ENCODE results near the gene PRRG3. TPM values are rescaled to one million over a fixed set of nuclear protein-coding genes. Genes with fewer than 3 reads are reported as not detected.

PRRG3 gene
- total RNA-seq, 2 experiments from 2014 or later = not detected

DNA sequence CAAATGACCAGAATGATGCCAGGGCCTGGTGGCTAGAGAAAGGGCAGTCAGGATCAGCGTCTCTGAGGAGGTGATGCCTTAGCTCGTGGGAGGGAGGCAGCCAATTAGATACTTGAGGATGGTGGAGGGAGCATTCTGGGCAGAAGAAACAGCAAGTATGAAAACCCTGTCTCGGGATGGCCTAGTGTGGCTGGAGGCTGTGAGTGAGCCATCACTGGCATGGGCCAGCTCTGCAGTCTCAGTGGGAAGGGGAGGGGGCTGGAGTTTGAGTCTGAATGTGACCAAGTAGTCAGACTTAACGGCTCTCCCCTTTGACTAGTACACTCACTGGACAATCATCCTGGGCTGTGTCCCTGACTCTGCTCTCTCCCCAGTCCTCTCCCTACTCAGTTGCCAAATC, 46.3 kb downstream of the PRRG3 start:
- POLR2A ChIA-PET = no interaction called here
- CTCF ChIA-PET = no interaction called here

DNA sequence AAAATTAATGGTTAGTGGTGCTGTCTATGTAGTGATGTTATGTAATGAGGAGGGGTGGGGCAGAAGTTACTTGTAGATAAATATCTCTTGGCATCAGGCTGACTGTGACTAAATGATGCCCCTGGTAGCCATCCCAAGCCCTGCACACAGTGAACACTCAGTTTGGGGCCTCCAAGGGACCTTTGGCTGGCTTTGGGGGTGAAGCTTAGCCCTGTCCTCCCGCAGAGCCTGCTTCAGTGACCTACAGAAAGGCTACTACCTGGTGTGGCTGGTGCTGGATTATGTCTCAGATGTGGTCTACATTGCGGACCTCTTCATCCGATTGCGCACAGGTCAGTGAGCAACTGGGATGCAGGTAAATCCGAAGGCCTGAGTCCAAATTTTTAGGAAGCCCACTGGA, 47.1 kb downstream of the PRRG3 start:
- ChIA-PET CTCF (no interaction called here), POLR2A (no interaction called here)

DNA sequence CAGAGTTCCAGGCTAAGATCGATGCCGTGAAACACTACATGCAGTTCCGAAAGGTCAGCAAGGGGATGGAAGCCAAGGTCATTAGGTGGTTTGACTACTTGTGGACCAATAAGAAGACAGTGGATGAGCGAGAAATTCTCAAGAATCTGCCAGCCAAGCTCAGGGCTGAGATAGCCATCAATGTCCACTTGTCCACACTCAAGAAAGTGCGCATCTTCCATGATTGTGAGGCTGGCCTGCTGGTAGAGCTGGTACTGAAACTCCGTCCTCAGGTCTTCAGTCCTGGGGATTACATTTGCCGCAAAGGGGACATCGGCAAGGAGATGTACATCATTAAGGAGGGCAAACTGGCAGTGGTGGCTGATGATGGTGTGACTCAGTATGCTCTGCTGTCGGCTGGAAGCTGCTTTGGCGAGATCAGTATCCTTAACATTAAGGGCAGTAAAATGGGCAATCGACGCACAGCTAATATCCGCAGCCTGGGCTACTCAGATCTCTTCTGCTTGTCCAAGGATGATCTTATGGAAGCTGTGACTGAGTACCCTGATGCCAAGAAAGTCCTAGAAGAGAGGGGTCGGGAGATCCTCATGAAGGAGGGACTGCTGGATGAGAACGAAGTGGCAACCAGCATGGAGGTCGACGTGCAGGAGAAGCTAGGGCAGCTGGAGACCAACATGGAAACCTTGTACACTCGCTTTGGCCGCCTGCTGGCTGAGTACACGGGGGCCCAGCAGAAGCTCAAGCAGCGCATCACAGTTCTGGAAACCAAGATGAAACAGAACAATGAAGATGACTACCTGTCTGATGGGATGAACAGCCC, 48.6 kb downstream of the PRRG3 start:
- ChIA-PET CTCF (no interaction called here), POLR2A (no interaction called here)

DNA sequence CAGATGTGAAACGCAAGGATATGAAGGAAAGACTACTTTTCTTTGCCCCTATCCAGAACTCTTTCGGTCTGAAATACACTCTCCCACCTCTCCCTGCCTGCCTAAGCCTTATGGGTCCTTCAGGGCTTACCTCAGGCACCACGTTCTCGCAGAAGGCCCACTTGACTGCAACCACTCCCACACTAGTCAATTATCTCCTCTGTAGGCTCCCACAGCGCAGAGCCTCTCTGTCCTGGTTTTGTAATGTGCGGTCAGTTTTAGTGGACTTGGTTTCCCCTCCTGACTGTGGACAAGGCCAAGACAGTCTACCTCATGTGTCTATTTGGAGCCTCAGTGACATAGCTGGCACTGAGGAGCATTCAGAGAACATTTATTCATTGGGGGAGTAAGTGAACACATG, 50.4 kb downstream of the PRRG3 start:
- ChIA-PET POLR2A (no interaction called here), CTCF (no interaction called here)

DNA sequence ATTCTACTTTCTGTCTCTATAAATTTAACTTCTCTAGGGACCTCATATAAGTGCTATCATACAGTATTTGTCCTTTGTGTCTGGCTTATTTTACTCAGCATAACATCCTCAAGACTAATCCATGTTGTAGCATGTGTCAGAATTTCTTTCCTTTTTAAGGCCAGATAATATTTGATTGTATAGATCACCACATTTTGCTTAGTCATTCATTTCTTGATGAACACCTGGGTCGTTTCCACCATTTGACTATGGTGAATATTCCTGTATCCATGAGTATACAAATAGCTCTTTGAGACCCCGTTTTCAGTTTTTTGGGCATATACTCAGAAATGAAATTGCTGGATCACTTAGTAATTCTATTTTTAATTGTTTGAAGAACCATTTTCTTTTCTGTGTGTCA, 51.2 kb downstream of the PRRG3 start:
- ChIA-PET POLR2A (no interaction called here), CTCF (no interaction called here)

DNA sequence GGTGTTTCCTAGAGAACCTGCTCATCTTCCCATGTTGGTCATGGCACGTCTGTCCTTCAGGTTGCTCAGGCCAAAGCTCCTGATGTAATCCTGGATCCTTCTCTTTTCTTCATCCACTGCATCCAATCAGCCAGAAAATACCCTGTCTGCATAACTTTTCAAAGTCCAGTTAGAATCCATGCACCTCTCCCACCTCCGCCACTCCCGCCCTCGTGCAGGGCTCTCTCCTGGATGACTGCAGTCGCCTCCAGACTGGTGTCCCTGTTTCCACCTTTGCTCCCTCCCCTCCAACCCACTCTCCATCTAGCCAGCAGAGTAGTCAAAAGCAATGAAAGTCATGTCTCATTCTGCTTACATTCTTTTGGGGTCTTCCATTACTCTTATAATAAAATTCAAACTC, 55.3 kb downstream of the PRRG3 start:
- ChIA-PET CTCF (no interaction called here), POLR2A (no interaction called here)

DNA sequence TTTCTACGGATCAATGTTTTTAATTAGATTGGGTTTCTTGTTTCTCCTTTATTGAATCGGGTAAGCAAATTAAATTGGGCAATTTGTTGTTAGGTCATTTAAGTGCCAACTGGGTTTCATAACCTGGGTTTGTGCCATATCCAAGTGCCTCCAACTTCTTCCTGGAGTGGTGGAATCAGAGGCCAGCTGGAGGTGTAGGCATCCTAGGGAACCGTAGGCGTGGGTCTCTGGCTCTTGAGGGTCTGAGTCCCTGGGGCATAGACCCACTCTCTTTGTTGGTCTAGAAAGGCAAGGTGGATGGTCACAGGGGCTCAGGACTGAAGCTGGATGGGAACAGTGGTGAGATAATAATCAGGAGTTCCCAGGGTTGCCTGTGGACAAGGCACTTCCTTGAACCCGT, 57.6 kb downstream of the PRRG3 start:
- ChIA-PET POLR2A (no interaction called here), CTCF (no interaction called here)

DNA sequence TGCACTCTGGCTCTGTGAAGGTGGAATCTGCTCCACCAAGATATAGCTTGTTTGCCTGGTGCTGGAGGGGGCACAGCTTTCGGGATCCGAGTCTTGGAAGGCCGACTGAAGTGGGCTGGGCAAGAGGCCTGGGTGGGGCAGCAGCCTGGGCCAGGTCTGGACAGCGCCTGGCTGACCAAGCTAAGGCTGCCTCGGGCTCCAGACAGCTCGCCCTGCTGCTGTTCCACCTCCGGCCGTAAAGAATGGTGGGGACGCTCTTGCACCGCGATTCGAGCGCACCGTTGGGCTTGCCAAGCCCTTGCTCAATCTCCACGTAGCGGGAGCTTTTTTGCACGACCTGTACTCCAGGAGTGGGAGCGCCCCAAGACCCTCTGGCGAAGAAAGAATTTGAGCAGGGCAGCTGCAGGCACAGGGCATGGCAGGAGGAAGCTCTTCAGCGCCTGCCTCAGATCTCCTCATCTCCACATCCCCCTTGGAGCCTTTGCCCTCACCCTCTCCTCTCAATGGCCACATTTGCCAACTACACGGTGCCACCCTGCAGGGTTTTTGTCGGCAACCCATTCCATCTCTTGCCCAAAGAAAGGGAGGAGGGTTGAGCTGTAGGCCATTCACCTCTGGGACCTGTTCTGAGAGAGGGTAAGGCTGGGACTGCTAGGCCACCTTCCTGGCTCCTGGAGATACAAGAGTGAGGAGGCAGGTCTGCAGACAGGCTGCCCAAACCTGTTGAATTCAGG, 58.2 kb downstream of the PRRG3 start:
- POLR2A ChIA-PET = no interaction called here
- CTCF ChIA-PET = no interaction called here

DNA sequence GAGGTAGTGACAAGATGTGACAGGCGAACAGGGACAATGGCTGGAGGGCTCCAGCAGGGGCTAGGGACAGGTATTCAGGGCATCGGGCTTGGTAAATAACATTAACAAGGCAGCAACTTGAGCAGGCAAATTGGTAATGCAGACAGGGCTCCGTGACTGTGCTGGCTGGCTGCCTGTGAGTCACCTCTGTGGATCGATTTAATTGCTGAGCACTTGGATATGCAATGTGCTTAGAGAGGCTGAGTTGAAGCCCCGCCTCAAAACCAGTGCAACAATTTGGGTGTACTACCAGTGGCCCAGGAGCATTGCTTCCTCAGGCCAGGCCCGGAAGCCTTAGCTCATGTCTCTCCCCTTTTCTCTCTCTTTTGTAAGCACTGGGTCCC, 58.8 kb downstream of the PRRG3 start:
- ChIA-PET CTCF (no interaction called here), POLR2A (no interaction called here)

DNA sequence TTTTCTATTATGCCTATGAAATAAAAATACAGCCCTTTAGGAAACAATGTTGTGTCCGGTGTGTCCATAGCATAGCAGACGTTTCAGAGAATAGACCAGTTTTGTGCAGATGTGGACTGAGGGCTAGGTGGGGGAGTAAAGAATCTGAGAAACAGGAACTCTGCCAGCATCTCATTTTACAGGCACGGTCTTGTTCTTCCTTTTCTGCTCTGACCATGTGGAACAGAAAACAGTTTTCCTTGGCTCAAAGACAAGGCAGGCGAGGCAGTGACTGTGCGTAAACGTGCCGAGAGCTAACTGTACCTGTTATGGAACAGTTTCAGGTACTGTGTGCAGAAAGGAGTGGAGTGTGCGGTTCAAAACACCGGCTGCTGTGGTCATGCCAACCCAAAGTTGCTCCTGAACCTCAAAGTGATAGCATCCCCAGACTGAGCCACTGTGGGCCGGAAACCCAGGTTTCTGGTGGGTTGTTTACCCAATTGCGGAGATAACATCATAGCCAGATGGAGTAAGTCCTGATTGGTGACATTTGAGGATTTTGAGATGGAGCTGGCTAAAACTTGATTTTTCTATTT, 59.5 kb downstream of the PRRG3 start:
- ChIA-PET POLR2A (interaction anchor here (0.6 kb wide), 1 partner anchor 147 kb away, joined by 4 read pairs; no protein-coding TSS in a partner anchor), CTCF (no interaction called here)

Other genes starting within 250 kb of the PRRG3 start
- gene PASD1, start 131.8 kb upstream of the PRRG3 start, total RNA-seq = not detected
- gene FATE1, start 20.6 kb downstream of the PRRG3 start, total RNA-seq = not detected
- not detected for gene CNGA2, start 39.3 kb downstream of the PRRG3 start, total RNA-seq
- not detected for gene MAGEA4, start 217.4 kb downstream of the PRRG3 start, total RNA-seq

Data from activated CD8-positive, alpha-beta memory T cell treated with anti-CD3 and anti-CD28 coated beads for 36 hours (primary cell).